ENCODE measurements around the gene ZNF518A. TPM values are rescaled to one million over a fixed set of nuclear protein-coding genes. Genes with fewer than 3 reads are reported as not detected.
"Not testable (repeated sequence)": the region's sequence is repeated elsewhere in the genome, so short reads cannot be mapped to it uniquely, and the experiment has no call there.

The ZNF518A gene
- total RNA-seq, 1 donor from 2014 or later: 16.0 TPM

- H3K27me3 Mint-ChIP-seq (ENCODE audit: low read depth): no peaks in the 10 kb centered on the region
- intact Hi-C loops (cut with micrococcal nuclease): no loop called here
- no peak overlapping the region for H3K27ac Mint-ChIP-seq
- H3K4me3 Mint-ChIP-seq (ENCODE audit: low read depth): no peak overlapping the region
- peaks cover 79% of the 10 kb centered on the region for H3K36me3 Mint-ChIP-seq (ENCODE audit: low read depth)
- H3K4me1 Mint-ChIP-seq (ENCODE audit: low read depth): peaks cover 10% of the 10 kb centered on the region
- DNase-seq (ENCODE audit: low spot score): no peak
- H3K9me3 Mint-ChIP-seq: peaks cover 5% of the 10 kb centered on the region
Observed at GRCh38 chr10:96153070-96153469, 23.0 kb downstream of the ZNF518A start.

- Mint-ChIP-seq H3K9me3 (peaks cover 48% of the 10 kb centered on the region), H3K27me3 (ENCODE audit: low read depth) (no peaks in the 10 kb centered on the region), H3K4me3 (ENCODE audit: low read depth) (no peak overlapping the region), H3K36me3 (ENCODE audit: low read depth) (peaks cover 56% of the 10 kb centered on the region), H3K4me1 (ENCODE audit: low read depth) (peaks cover 1% of the 10 kb centered on the region), H3K27ac (no peak overlapping the region)
- intact Hi-C loops (cut with micrococcal nuclease): no loop called here
- no peak for DNase-seq (ENCODE audit: low spot score)
Observed at GRCh38 chr10:96165726-96166125, 35.6 kb downstream of the ZNF518A start.

- intact Hi-C loops (cut with micrococcal nuclease): no loop called here
- Mint-ChIP-seq H3K9me3 (peaks cover 55% of the 10 kb centered on the region), H3K27me3 (ENCODE audit: low read depth) (peaks cover 2% of the 10 kb centered on the region), H3K27ac (no peak overlapping the region), H3K4me3 (ENCODE audit: low read depth) (no peak overlapping the region), H3K4me1 (ENCODE audit: low read depth) (peaks cover 1% of the 10 kb centered on the region), H3K36me3 (ENCODE audit: low read depth) (peaks cover 35% of the 10 kb centered on the region)
- DNase-seq (ENCODE audit: low spot score): no peak
Observed at GRCh38 chr10:96168546-96168945, 38.4 kb downstream of the ZNF518A start.

GRCh38 chr10:96170230-96170629 is 40.1 kb downstream of the ZNF518A start:
- H3K27me3 Mint-ChIP-seq (ENCODE audit: low read depth): peaks cover 7% of the 10 kb centered on the region
- peaks cover 27% of the 10 kb centered on the region for H3K36me3 Mint-ChIP-seq (ENCODE audit: low read depth)
- H3K4me1 Mint-ChIP-seq (ENCODE audit: low read depth): peaks cover 1% of the 10 kb centered on the region
- peaks cover 70% of the 10 kb centered on the region for H3K9me3 Mint-ChIP-seq
- no peak overlapping the region for H3K4me3 Mint-ChIP-seq (ENCODE audit: low read depth)
- intact Hi-C loops (cut with micrococcal nuclease): no loop called here
- DNase-seq (ENCODE audit: low spot score): no peak
- no peak overlapping the region for H3K27ac Mint-ChIP-seq

- DNase-seq (ENCODE audit: low spot score): no peak
- H3K27me3 Mint-ChIP-seq (ENCODE audit: low read depth): peaks cover 7% of the 10 kb centered on the region
- H3K4me1 Mint-ChIP-seq (ENCODE audit: low read depth): peaks cover 1% of the 10 kb centered on the region
- H3K9me3 Mint-ChIP-seq: peaks cover 71% of the 10 kb centered on the region
- intact Hi-C loops (cut with micrococcal nuclease): no loop called here
- H3K4me3 Mint-ChIP-seq (ENCODE audit: low read depth): no peak overlapping the region
- H3K27ac Mint-ChIP-seq: no peak overlapping the region
- peaks cover 11% of the 10 kb centered on the region for H3K36me3 Mint-ChIP-seq (ENCODE audit: low read depth)
Observed at GRCh38 chr10:96172666-96173065, 42.6 kb downstream of the ZNF518A start.

- Mint-ChIP-seq H3K27ac (no peak overlapping the region), H3K9me3 (peaks cover 42% of the 10 kb centered on the region), H3K4me1 (ENCODE audit: low read depth) (no peaks in the 10 kb centered on the region), H3K4me3 (ENCODE audit: low read depth) (no peak overlapping the region), H3K36me3 (ENCODE audit: low read depth) (no peaks in the 10 kb centered on the region), H3K27me3 (ENCODE audit: low read depth) (peaks cover 14% of the 10 kb centered on the region)
- intact Hi-C loops (cut with micrococcal nuclease): no loop called here
- no peak for DNase-seq (ENCODE audit: low spot score)
Observed at GRCh38 chr10:96176985-96177384, 46.9 kb downstream of the ZNF518A start.

- Mint-ChIP-seq H3K9me3 (peaks cover 13% of the 10 kb centered on the region), H3K4me3 (ENCODE audit: low read depth) (no peak overlapping the region), H3K27me3 (ENCODE audit: low read depth) (peaks cover 8% of the 10 kb centered on the region), H3K27ac (no peak overlapping the region), H3K4me1 (ENCODE audit: low read depth) (no peaks in the 10 kb centered on the region), H3K36me3 (ENCODE audit: low read depth) (no peaks in the 10 kb centered on the region)
- intact Hi-C loops (cut with micrococcal nuclease): no loop called here
- DNase-seq (ENCODE audit: low spot score): no peak
Observed at GRCh38 chr10:96188421-96188820, 58.3 kb downstream of the ZNF518A start.

GRCh38 chr10:96188916-96189315 is 58.8 kb downstream of the ZNF518A start:
- Mint-ChIP-seq H3K4me1 (ENCODE audit: low read depth) (no peaks in the 10 kb centered on the region), H3K4me3 (ENCODE audit: low read depth) (no peak overlapping the region), H3K27ac (no peak overlapping the region), H3K9me3 (peaks cover 11% of the 10 kb centered on the region), H3K36me3 (ENCODE audit: low read depth) (no peaks in the 10 kb centered on the region), H3K27me3 (ENCODE audit: low read depth) (peaks cover 8% of the 10 kb centered on the region)
- DNase-seq (ENCODE audit: low spot score): no peak
- intact Hi-C loops (cut with micrococcal nuclease): no loop called here

GRCh38 chr10:96189505-96189904 is 59.4 kb downstream of the ZNF518A start:
- intact Hi-C loops (cut with micrococcal nuclease); H3K4me3 Mint-ChIP-seq (ENCODE audit: low read depth); H3K36me3 Mint-ChIP-seq (ENCODE audit: low read depth); H3K4me1 Mint-ChIP-seq (ENCODE audit: low read depth); H3K27me3 Mint-ChIP-seq (ENCODE audit: low read depth); DNase-seq (ENCODE audit: low spot score); H3K27ac Mint-ChIP-seq; H3K9me3 Mint-ChIP-seq: not testable (repeated sequence)

GRCh38 chr10:96201525-96201924 is 71.4 kb downstream of the ZNF518A start:
- intact Hi-C loops (cut with micrococcal nuclease): no loop called here
- Mint-ChIP-seq H3K4me3 (ENCODE audit: low read depth) (no peak overlapping the region), H3K27ac (no peak overlapping the region), H3K4me1 (ENCODE audit: low read depth) (no peaks in the 10 kb centered on the region), H3K9me3 (no peaks in the 10 kb centered on the region), H3K27me3 (ENCODE audit: low read depth) (peaks cover 22% of the 10 kb centered on the region), H3K36me3 (ENCODE audit: low read depth) (no peaks in the 10 kb centered on the region)
- no peak for DNase-seq (ENCODE audit: low spot score)

- no peak for DNase-seq (ENCODE audit: low spot score)
- H3K27me3 Mint-ChIP-seq (ENCODE audit: low read depth): peaks cover 15% of the 10 kb centered on the region
- H3K4me3 Mint-ChIP-seq (ENCODE audit: low read depth): no peak overlapping the region
- intact Hi-C loops (cut with micrococcal nuclease): no loop called here
- no peaks in the 10 kb centered on the region for H3K4me1 Mint-ChIP-seq (ENCODE audit: low read depth)
- no peaks in the 10 kb centered on the region for H3K36me3 Mint-ChIP-seq (ENCODE audit: low read depth)
- no peak overlapping the region for H3K27ac Mint-ChIP-seq
- no peaks in the 10 kb centered on the region for H3K9me3 Mint-ChIP-seq
Observed at GRCh38 chr10:96205580-96205979, 75.5 kb downstream of the ZNF518A start.

GRCh38 chr10:96208271-96208670 is 78.2 kb downstream of the ZNF518A start:
- Mint-ChIP-seq H3K9me3 (no peaks in the 10 kb centered on the region), H3K27me3 (ENCODE audit: low read depth) (peaks cover 7% of the 10 kb centered on the region)

GRCh38 chr10:96208946-96209345 is 78.8 kb downstream of the ZNF518A start:
- H3K36me3 Mint-ChIP-seq (ENCODE audit: low read depth): no peaks in the 10 kb centered on the region
- H3K27me3 Mint-ChIP-seq (ENCODE audit: low read depth): peaks cover 7% of the 10 kb centered on the region
- intact Hi-C loops (cut with micrococcal nuclease): no loop called here
- H3K27ac Mint-ChIP-seq: no peak overlapping the region
- H3K4me1 Mint-ChIP-seq (ENCODE audit: low read depth): no peaks in the 10 kb centered on the region
- no peak for DNase-seq (ENCODE audit: low spot score)
- H3K4me3 Mint-ChIP-seq (ENCODE audit: low read depth): no peak overlapping the region
- H3K9me3 Mint-ChIP-seq: no peaks in the 10 kb centered on the region

More at GRCh38 chr10:96208271-96208670, 78.2 kb downstream of the ZNF518A start:
- no peak overlapping the region for H3K4me3 Mint-ChIP-seq (ENCODE audit: low read depth)
- H3K4me1 Mint-ChIP-seq (ENCODE audit: low read depth): no peaks in the 10 kb centered on the region
- H3K36me3 Mint-ChIP-seq (ENCODE audit: low read depth): no peaks in the 10 kb centered on the region
- intact Hi-C loops (cut with micrococcal nuclease): no loop called here
- no peak overlapping the region for H3K27ac Mint-ChIP-seq
- no peak for DNase-seq (ENCODE audit: low spot score)

GRCh38 chr10:96211764-96212163 is 81.7 kb downstream of the ZNF518A start:
- Mint-ChIP-seq H3K4me1 (ENCODE audit: low read depth) (no peaks in the 10 kb centered on the region), H3K9me3 (no peaks in the 10 kb centered on the region), H3K4me3 (ENCODE audit: low read depth) (no peak overlapping the region), H3K27me3 (ENCODE audit: low read depth) (peaks cover 2% of the 10 kb centered on the region), H3K36me3 (ENCODE audit: low read depth) (no peaks in the 10 kb centered on the region), H3K27ac (no peak overlapping the region)
- intact Hi-C loops (cut with micrococcal nuclease): no loop called here
- no peak for DNase-seq (ENCODE audit: low spot score)

All from activated T-helper 2 cell treated with anti-CD3 and anti-CD28 coated beads, Interferon-gamma antibody, Interleukin-2, Interleukin-4, amounts not matched to agents 10 μg/mL and 5 μg/mL and 100 μg/mL, durations not matched to agents 14 hours and 24 hours and 36 hours (primary cell).